OCI-LY1 (cell line): Measurements from ENCODE around the gene DUS2.
A peak's percentile ranks its signal among the peaks of the same experiment; 100 is the strongest.

ENCODE experiments used
- H2AFZ ChIP-seq: fragments of 200-600 bp; sonication (generic), shearing (Covaris generic); 2 replicates; pipeline ENCODE4 v1.6.0; 2014; ENCODE audit warnings: antibody characterized with exemption, mild to moderate bottlenecking, low read length
- H3F3A ChIP-seq: fragments of 200-600 bp; sonication (generic), shearing (Covaris generic); 2 replicates; pipeline ENCODE4 v1.6.0; 2014; ENCODE audit warnings: mild to moderate bottlenecking, antibody characterized with exemption, low read length, moderate library complexity; ENCODE audit not compliant: insufficient read depth
- H3K27ac ChIP-seq: fragments of 200-600 bp; sonication (generic); 2 replicates; pipeline ENCODE4 v1.5.1; 2014; ENCODE audit warnings: low read length, mixed run types, mild to moderate bottlenecking, low read depth; ENCODE audit not compliant: poor library complexity, severe bottlenecking
- H3K27me3 ChIP-seq: fragments of 200-600 bp; sonication (generic); 2 replicates; pipeline ENCODE4 v1.6.0; 2014; ENCODE audit warnings: antibody characterized with exemption, mild to moderate bottlenecking, low read length, moderate library complexity; ENCODE audit not compliant: insufficient read depth
- H3K36me3 ChIP-seq: fragments of 200-600 bp; sonication (generic); 2 replicates; pipeline ENCODE4 v1.6.1; 2014; ENCODE audit warnings: mild to moderate bottlenecking, antibody characterized with exemption, low read length, moderate library complexity, mixed read lengths; ENCODE audit not compliant: insufficient read depth
- H3K4me1 ChIP-seq: fragments of 200-600 bp; sonication (generic); 2 replicates; pipeline ENCODE4 v1.5.1; 2014; ENCODE audit warnings: mild to moderate bottlenecking, low read length, moderate library complexity; ENCODE audit not compliant: insufficient read depth, severe bottlenecking
- H3K4me2 ChIP-seq: fragments of 200-600 bp; sonication (generic), shearing (Covaris generic); 2 replicates; pipeline ENCODE4 v1.6.1; 2014; ENCODE audit warnings: low read length
- H3K4me3 ChIP-seq: fragments of 200-600 bp; sonication (generic); 2 replicates; pipeline ENCODE4 v1.5.1; 2014; ENCODE audit warnings: low read length, low read depth, mild to moderate bottlenecking, mixed read lengths; ENCODE audit not compliant: poor library complexity, severe bottlenecking
- H3K79me2 ChIP-seq: fragments of 200-600 bp; shearing (Covaris generic); 2 replicates; pipeline ENCODE4 v1.6.1; 2016; ENCODE audit warnings: mixed run types, low read length, mixed read lengths; ENCODE audit not compliant: insufficient read depth
- H3K9ac ChIP-seq: fragments of 200-600 bp; sonication (generic), shearing (Covaris generic); 2 replicates; pipeline ENCODE4 v1.6.1; 2014; ENCODE audit warnings: mild to moderate bottlenecking, low read length, mixed read lengths
- H3K9me2 ChIP-seq: fragments of 200-600 bp; sonication (generic), shearing (Covaris generic); 2 replicates; pipeline ENCODE4 v1.6.1; 2014; ENCODE audit warnings: low read depth, mild to moderate bottlenecking, low read length, mixed read lengths
- H3K9me3 ChIP-seq: fragments of 200-600 bp; shearing (Covaris generic); 2 replicates; pipeline ENCODE4 v1.6.1; 2014; ENCODE audit warnings: low read length, mixed read lengths
- H4K20me1 ChIP-seq: fragments of 200-600 bp; sonication (generic), shearing (Covaris generic); 2 replicates; pipeline ENCODE4 v1.6.0; 2016; ENCODE audit warnings: mild to moderate bottlenecking, low read length; ENCODE audit not compliant: insufficient read depth
- EZH2 ChIP-seq: fragments of 200-600 bp; sonication (generic), shearing (Covaris generic); IDR thresholded peaks from 2 replicates; pipeline ENCODE4 v1.8.0; 2017; ENCODE audit warnings: borderline replicate concordance, mixed run types, mild to moderate bottlenecking, antibody characterized with exemption, low read length, moderate library complexity, mixed read lengths
- TF ChIP-seq, protein P1 (sequence below): fragments of 200-600 bp; sonication (generic), shearing (Covaris generic); IDR thresholded peaks from 2 replicates; pipeline ENCODE4 v1.5.1; 2017; ENCODE audit warnings: mild to moderate bottlenecking, antibody characterized with exemption, low read length, moderate library complexity, mixed read lengths

The DUS2 gene

DNA sequence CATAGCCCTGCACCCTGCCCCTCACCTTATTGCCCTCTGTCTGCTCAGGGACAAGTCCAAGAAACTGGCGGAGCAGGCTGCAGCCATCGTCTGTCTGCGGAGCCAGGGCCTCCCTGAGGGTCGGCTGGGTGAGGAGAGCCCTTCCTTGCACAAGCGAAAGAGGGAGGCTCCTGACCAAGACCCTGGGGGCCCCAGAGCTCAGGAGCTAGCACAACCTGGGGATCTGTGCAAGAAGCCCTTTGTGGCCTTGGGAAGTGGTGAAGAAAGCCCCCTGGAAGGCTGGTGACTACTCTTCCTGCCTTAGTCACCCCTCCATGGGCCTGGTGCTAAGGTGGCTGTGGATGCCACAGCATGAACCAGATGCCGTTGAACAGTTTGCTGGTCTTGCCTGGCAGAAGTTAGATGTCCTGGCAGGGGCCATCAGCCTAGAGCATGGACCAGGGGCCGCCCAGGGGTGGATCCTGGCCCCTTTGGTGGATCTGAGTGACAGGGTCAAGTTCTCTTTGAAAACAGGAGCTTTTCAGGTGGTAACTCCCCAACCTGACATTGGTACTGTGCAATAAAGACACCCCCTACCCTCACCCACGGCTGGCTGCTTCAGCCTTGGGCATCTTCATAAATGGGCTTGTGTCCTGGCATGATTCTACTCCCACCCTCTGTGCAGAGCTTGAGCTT lies 55.8 kb downstream of the DUS2 start:
- Histone ChIP-seq H3K27me3 (no peaks in the 10 kb centered on the region), H2AFZ (no peak overlapping the region), H3K4me3 (no peak overlapping the region), H3F3A (no peaks in the 10 kb centered on the region), H3K9ac (no peak overlapping the region), H3K9me2 (no peaks in the 10 kb centered on the region), H3K27ac (peak overlapping the region; percentile 75), H3K4me1 (peaks cover 33% of the 10 kb centered on the region), H3K36me3 (peaks cover 53% of the 10 kb centered on the region), H4K20me1 (no peaks in the 10 kb centered on the region), H3K9me3 (no peaks in the 10 kb centered on the region), H3K4me2 (no peak overlapping the region), H3K79me2 (no peaks in the 10 kb centered on the region)
- TF ChIP-seq, protein P1, sequence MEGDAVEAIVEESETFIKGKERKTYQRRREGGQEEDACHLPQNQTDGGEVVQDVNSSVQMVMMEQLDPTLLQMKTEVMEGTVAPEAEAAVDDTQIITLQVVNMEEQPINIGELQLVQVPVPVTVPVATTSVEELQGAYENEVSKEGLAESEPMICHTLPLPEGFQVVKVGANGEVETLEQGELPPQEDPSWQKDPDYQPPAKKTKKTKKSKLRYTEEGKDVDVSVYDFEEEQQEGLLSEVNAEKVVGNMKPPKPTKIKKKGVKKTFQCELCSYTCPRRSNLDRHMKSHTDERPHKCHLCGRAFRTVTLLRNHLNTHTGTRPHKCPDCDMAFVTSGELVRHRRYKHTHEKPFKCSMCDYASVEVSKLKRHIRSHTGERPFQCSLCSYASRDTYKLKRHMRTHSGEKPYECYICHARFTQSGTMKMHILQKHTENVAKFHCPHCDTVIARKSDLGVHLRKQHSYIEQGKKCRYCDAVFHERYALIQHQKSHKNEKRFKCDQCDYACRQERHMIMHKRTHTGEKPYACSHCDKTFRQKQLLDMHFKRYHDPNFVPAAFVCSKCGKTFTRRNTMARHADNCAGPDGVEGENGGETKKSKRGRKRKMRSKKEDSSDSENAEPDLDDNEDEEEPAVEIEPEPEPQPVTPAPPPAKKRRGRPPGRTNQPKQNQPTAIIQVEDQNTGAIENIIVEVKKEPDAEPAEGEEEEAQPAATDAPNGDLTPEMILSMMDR, result no peak
- no peak for TF ChIP-seq EZH2

DNA sequence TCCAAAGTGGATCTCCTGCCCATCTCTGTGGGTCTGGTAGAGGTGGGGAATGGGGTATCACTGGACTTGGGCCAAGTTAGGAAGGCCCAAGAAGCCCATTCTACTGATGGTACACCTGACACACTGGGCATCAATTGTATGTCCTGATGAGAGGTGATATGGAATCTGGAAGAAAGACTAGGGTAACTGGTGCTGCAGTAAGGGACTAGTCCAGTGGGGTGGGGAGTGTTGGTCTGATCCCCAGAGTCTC lies 56.2 kb downstream of the DUS2 start:
- no peaks in the 10 kb centered on the region for H3K27me3 ChIP-seq
- no peak overlapping the region for H2AFZ ChIP-seq
- H3K36me3 ChIP-seq, result peaks cover 49% of the 10 kb centered on the region
- H4K20me1 ChIP-seq, result no peaks in the 10 kb centered on the region
- no peaks in the 10 kb centered on the region for H3K79me2 ChIP-seq
- peak overlapping the region; percentile 39; the same call in 1 of the 2 replicates for H3K9ac ChIP-seq
- H3K4me3 ChIP-seq, result no peak overlapping the region
- peak overlapping the region; percentile 75 for H3K27ac ChIP-seq
- H3K4me2 ChIP-seq, result no peak overlapping the region; the same call in 1 of the 2 replicates
- TF ChIP-seq EZH2, result no peak
- TF ChIP-seq, protein P1, result no peak
- H3F3A ChIP-seq, result no peaks in the 10 kb centered on the region
- H3K4me1 ChIP-seq, result peaks cover 33% of the 10 kb centered on the region
- no peaks in the 10 kb centered on the region for H3K9me3 ChIP-seq
- no peaks in the 10 kb centered on the region for H3K9me2 ChIP-seq

DNA sequence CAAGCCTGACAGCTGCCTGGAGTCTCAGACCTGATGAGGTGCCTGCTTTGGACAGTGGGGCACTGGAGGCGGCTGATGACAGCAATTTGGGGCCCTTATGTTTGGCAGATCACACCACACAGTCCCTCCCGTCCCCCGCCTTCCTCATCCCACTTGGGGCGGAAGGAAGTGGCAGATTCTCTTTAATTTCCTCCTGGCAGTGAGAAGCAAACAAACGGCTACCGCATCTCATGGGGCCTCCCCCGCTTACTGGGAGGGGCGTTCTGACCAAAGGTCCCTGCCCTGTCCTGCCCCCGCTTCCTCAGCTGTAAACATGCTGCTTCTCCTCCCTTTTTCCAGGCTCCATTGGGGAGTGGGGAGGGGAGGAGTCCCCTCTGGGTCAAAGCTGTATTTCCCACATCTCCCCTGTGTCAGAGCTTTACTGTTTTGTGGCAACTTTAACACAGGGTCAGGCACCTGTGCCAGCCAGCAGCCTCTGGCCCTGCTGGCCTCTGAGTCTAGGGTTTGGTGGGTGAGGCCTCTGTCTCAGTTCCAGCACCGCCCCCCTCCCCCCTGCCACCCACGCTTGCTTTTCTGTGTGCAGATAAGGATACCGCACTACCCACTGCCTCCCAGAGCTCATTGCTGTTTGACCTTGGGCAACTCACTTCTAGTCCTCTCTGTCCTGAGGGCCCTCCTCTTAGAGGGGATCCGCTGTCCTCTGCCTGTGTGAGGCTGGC lies 56.7 kb downstream of the DUS2 start:
- peaks cover 49% of the 10 kb centered on the region for H3K36me3 ChIP-seq
- TF ChIP-seq, protein P1, result no peak
- TF ChIP-seq EZH2, result no peak
- H3K27me3 ChIP-seq, result no peaks in the 10 kb centered on the region
- H3K9ac ChIP-seq, result peak overlapping the region; percentile 39; the same call in 1 of the 2 replicates
- H3K9me3 ChIP-seq, result no peaks in the 10 kb centered on the region
- H2AFZ ChIP-seq, result no peak overlapping the region
- H3K4me1 ChIP-seq, result peaks cover 33% of the 10 kb centered on the region
- no peak overlapping the region for H3K4me3 ChIP-seq
- H3K79me2 ChIP-seq, result no peaks in the 10 kb centered on the region
- H3K9me2 ChIP-seq, result no peaks in the 10 kb centered on the region
- no peaks in the 10 kb centered on the region for H3F3A ChIP-seq
- peak overlapping the region; percentile 75 for H3K27ac ChIP-seq
- H4K20me1 ChIP-seq, result no peaks in the 10 kb centered on the region
- H3K4me2 ChIP-seq, result peak overlapping the region; percentile 37; the same call in 1 of the 2 replicates
